NCI-H460 (cell line): ENCODE results near the gene S100A1. TPM values are rescaled to one million over a fixed set of nuclear protein-coding genes. Genes with fewer than 3 reads are reported as not detected.
A peak's percentile ranks its signal among the peaks of the same experiment; 100 is the strongest.
"Not testable (repeated sequence)": the region's sequence is repeated elsewhere in the genome, so short reads cannot be mapped to it uniquely, and the experiment has no call there.

Experiments
- DNase-seq: peaks from one replicate; pipeline ENCODE4 v3.0.0-alpha.2; 2016; ENCODE audit warnings: low read depth; ENCODE audit errors: extremely low read depth
- polyA plus RNA-seq: library from polyadenylated mRNA; depleted of rRNA; stranded (reverse); fragments of >200 nt; gene quantifications from 2 replicates; pipeline ENCODE4 v1.2.3, GENCODE V29; 2014; cell fraction: nucleus; rRNA removed
- total RNA-seq: library from RNA; depleted of rRNA; stranded (reverse); fragments of >200 nt; shearing (Covaris generic); gene quantifications from 2 replicates; pipeline ENCODE4 v1.2.3, GENCODE V29; 2014; rRNA removed

The S100A1 gene
- not detected in 2 replicates for total RNA-seq
- polyA plus RNA-seq, result not detected in 2 replicates

DNA sequence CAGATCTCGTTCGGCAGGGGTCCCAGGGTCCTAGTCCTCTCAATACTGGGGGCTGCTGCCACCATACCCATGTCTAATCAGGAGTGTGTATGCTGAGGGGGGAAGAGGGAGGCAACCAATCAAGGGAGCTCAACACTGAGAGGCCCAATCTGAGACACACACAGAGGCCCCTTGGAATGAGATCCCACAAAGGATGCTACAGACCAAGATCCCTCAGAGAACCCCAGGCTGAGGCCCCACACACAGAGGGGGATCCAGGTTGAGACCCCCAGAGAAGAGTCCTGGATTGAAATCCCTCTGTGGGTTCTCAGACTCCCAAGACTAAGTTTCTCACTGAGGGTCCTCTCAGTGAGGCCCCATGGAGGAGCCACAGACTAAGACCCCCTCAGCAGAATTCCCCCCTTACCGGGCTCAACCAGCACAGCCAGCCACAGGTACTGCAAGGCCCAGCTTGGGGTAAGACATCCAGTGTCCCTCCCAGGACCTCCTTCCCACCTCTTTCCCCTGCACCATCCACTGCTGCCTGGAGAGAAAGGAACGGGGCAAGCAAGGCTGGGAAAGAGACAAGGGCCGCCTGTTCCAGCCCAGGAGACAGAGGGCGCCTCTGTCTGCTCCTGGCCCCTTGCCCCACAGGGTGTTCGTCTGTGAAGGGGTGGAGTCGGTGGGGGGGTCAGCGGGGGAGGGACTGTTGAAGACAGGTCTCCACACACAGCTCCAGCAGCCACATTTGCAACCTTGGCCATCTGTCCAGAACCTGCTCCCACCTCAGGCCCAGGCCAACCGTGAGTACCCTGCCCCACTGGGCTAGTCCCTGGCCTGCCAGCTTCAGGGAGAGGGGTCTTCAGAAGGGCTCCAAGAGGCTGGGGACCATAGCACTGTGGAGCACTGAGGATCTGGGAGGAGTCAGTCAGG, at the start of gene S100A1:
TSS of gene S100A1 (plus strand) at position 720 of the 912 bp plus-strand sequence. CDS start 2,088 bp downstream, outside the sequence.
- no peak for DNase-seq

DNA sequence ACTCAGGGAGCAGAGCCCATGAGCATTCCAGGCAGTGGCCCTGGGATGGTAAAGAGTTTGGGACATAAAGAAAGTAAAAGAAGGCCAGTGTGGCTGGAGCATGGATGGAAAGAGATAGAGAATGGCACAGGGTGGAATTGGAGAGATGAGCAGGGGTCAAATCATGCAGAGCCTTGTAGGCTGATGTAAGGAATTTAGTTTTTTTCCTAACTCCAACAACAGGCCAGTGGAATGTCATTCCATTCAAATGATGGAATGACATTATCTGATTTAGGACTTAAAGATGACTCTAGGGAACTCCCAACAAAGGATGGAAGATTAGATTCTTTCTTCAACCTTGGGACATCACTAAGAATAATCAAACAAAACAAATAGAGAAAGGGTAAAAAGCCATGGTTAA, 49.7 kb upstream of the S100A1 start:
- no peak for DNase-seq

DNA sequence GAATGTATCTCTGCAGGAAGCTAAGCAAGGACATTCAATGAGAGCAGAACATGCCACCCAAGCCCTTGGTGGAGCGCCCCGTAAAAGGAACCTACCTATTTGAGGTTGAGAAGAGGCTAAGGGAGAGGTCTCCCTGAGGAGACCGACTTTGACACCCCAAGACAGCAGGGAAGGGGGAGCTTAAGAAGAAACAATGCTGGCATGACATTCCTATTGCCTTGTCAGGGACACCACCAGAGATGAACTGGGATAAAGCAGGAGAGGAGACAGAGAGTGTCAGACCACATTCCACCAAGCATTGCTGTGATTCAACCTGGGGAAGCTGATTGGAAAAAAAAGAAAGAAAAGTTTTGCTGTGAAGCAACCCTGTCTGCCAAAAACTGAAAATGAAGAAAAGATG, 49.3 kb upstream of the S100A1 start:
- no peak for DNase-seq

GRCh38 chr1:153582836-153583235, 45.4 kb upstream of the S100A1 start:
- not testable (repeated sequence) for DNase-seq

DNA sequence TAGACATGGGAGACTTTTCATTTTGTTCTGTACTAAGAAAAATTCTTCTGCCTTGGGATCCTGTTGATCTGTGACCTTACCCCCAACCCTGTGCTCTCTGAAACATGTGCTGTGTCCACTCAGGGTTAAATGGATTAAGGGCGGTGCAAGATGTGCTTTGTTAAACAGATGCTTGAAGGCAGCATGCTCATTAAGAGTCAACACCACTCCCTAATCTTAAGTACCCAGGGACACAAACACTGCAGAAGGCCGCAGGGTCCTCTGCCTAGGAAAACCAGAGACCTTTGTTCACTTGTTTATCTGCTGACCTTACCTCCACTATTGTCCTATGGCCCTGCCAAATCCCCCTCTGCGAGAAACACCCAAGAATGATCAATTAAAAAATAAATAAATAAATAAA, 44.7 kb upstream of the S100A1 start:
- DNase-seq, result not testable (repeated sequence)

GRCh38 chr1:153583976-153584375, 44.3 kb upstream of the S100A1 start:
- no peak for DNase-seq

GRCh38 chr1:153585006-153585405, 43.2 kb upstream of the S100A1 start:
- DNase-seq, result no peak

GRCh38 chr1:153586347-153586746, 41.9 kb upstream of the S100A1 start:
- no peak for DNase-seq

DNA sequence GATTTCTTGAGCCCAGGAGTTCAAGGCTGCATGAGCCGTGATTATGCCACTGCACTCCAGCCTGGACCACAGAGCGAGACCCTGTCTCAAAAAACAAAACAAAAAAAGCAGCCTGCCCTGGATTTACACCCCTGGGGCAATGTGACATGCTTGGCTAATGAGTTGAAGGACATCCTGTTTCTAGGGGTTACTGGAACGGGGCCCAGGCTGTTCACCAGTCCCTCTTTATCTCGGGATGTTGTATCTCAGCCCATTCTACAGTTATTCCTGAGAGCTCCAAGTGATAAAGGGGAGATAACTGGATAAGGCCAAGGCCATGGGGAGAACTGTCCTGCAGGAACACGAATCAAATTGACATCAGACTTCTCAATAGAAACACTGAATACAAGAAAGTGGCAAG, 40.9 kb upstream of the S100A1 start:
- no peak for DNase-seq

DNA sequence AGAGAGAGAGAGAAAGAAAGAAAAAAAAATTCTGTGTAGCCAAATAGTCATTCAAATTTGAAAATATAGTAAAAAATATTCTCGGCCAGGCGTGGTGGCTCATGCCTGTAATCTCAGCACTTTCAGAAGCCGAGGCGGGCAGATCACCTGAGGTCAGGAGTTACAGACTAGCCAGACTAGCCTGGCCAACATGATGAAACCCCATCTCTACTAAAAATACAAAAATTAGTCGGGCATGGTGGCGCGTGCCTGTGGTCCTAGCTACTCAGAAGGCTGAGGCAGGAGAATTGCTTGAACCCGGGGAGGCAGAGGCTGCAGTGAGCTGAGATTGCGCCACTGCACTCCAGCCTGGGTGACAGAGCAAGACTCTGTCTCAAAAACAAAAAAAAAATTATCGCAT, 40.2 kb upstream of the S100A1 start:
- DNase-seq, result not testable (repeated sequence)

DNA sequence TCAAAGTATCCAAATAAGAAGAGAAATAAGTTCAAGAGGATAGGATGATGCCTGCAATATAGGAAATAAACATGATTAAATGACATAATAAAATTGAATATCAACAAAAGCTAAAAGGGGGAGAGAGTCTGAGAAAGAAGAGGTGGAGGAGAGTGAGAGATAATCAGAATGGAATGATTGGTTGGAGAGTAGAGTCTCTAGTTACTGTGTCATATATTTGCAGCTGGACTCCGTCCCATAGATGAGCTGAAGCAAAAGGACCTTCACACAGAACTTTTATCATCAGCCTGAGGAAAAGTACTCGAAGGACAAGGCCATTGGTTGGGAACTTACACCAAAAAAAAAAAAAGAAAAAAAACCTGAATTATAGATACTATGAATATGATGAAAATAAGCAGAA, 39.8 kb upstream of the S100A1 start:
- DNase-seq, result no peak

DNA sequence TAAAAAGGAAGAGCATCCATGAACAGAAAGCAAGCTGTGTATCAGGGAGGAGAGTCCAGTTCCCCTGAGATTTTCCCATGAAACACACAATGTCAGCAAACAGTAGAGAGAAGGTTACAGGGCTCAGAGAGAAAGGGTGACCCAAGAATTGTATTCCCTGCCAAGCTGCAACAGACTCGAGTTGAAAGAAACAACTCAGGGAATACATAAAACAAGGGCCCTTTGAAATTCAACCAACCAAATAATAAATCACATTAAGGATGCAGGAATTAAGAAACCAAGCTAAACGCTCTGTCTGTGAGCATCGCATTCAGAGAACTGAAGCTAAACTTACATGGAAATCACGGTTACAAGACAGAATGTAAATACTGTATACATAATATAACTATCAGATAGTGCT, 35.5 kb upstream of the S100A1 start:
- DNase-seq, result no peak

DNA sequence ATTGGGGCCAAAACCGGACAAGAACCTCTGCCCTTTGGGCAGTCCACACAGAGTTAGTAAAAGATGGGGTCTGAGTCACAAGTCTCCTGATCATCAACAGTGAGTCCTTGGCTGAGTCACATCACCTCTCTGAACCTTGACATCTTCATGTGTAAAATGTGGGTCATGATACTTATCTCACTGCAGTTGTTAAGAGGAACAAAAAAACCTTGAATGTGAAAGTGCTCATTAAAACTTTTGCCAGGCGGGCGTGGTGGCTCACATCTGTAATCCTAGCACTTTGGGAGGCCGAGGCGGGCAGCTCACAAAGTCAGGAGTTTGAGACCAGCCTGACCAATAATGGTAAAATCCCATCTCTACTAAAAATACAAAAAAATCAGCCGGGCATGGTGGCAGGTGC, 31.0 kb upstream of the S100A1 start:
- peak; percentile 47 for DNase-seq

GRCh38 chr1:153598309-153599172, 29.7 kb upstream of the S100A1 start:
- no peak for DNase-seq

DNA sequence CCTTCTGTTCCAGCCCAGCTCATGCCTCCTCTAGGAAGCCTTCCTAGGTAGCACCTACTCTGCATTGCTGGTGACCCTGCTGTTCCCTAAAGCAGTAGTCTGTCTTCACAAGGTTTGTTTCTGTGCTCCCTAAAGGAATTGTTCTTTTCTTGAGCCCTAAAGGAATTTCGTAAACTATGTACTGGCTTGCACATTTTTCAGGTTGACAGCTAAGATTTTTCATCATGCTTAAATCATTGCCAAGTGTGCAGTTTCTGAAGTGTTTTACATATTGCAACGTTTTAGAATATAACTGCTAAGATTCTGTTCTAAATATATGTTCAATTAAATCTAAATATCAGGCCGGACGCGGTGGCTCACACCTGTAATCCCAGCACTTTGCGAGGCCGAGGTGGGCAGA, 28.4 kb upstream of the S100A1 start:
- DNase-seq, result no peak

GRCh38 chr1:153602749-153603148, 25.5 kb upstream of the S100A1 start:
- DNase-seq, result no peak

- DNase-seq, result no peak
Observed at GRCh38 chr1:153606194-153606593, 22.0 kb upstream of the S100A1 start.

DNA sequence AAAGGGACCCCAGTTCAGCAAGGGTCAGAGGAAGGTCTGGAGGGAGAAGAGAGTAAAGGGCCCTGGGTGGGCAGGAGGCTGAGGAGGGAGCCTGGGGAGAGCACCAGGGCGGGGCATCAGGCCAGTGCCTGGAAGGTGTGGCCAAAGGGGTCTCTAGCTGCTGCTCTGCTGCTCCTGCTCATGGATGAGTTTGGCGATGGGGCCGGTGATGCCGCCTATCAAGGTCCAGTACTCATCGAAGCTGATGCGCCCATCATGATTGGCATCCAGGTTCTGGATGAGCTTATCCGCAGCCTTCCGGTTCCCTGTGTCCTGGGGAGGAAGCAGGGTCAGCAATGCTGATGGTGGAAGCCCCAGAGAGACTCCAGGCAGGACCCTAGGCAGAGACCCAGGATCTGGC, 20.9 kb upstream of the S100A1 start:
- no peak for DNase-seq

DNA sequence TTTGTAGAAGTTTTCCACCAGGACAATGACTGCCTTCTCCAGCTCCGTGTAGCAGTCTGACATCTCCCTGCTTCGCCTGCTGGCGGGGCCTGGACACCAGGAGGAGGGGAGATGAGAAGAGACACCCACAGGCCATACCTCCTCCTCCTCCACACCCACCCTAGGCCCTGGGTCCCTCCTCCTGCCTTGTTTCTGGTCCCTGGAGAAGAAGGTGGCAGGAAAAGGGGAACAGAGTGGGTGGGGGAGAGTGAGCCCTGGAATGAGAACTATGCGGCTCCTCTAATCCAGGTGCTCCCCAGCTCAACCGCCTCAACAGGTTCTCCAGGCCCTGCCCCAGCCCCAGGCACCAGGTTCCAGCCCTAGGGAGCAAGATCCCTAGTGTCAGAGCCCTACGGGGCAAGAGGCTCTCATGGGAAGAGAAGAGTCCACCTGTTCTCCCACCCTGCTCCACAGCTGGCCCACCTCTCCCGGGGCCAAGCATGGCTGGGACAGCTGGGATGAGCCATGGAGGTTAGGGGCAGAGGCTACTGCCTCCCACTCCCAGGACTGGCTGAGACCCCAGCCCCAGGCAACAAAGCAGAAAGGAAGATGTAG, 20.0 kb upstream of the S100A1 start:
- no peak for DNase-seq

DNA sequence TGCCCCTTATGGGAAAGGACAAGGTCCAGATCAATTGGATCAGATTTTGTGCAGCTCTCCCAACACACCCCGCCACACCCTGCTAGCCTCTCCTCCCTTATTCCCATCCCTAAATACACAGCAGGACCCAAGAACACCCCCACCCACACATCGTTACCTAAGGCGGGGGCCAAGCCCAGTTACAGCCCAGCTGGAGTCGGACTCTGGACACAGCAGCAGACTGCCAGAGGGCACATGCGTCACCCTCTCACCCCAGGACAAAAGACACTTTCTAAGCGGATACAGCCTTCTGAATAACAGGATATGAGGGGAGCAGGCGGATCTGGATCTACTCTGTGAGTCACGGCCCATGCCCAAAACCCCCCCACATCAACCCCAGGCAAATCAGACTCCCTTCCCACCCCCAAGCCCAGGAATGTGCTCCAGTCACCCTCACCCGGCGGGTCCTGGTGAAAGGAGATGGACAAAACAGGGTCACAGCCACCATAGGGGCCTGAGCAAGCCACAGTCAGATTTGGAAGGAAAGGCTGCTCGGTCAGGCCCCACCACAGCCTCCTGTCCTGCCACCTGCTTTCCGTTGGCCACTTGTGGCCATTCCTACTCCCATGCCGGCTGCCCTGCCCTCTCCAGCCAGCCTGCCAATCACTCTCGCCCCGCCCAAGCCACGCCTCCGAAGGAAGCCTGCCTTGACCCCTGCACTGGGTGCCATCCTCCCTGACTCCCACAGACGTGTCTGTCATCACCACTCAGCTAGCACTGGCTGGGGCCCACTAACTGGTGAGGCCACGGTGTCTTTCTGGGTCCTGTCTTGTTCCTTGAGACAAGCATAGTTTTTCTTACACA, 19.3 kb upstream of the S100A1 start:
- DNase-seq, result peak; percentile 95
